Measurements from ENCODE around the gene POU2AF2.

DNA sequence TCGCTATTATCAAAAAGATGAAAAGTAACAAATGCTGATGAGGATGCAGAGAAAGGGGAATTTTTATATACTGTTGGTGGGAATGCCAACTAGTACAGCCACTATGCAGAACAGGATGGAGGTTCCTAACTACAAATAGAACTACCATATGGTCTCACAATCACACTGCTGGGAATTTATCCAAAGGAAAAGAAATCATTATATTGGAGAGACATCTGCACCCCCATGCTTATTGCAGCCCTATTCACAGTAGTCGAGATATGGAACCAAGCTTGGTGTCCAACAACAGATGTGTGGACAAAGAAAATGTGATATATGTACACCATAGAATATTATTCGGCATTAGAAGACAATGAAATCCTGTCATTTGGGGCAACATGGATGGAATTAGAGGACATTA, 19.6 kb upstream of the POU2AF2 start:
- TF ChIP-seq, protein P1, sequence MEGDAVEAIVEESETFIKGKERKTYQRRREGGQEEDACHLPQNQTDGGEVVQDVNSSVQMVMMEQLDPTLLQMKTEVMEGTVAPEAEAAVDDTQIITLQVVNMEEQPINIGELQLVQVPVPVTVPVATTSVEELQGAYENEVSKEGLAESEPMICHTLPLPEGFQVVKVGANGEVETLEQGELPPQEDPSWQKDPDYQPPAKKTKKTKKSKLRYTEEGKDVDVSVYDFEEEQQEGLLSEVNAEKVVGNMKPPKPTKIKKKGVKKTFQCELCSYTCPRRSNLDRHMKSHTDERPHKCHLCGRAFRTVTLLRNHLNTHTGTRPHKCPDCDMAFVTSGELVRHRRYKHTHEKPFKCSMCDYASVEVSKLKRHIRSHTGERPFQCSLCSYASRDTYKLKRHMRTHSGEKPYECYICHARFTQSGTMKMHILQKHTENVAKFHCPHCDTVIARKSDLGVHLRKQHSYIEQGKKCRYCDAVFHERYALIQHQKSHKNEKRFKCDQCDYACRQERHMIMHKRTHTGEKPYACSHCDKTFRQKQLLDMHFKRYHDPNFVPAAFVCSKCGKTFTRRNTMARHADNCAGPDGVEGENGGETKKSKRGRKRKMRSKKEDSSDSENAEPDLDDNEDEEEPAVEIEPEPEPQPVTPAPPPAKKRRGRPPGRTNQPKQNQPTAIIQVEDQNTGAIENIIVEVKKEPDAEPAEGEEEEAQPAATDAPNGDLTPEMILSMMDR (IDR thresholded peaks at IDR 0.05; ENCODE audit: low read length), result no peak
- no peak for TF ChIP-seq EZH2 (IDR thresholded peaks at IDR 0.05; ENCODE audit: borderline replicate concordance, low read length)

All from OCI-LY1 (cell line).